Left renal cortex interstitium (tissue), 4 donors: ENCODE measurements around the gene CFAP77. TPM values are rescaled to one million over a fixed set of nuclear protein-coding genes. Genes with fewer than 3 reads are reported as not detected.

Experiments used
- DNase-seq, 4 donors: peaks; one replicate each; pipeline ENCODE4 v3.0.0-alpha.2; 2013; ENCODE audit warnings: low read depth in 4 of 4, low spot score in 2 of 4, missing footprints in 1 of 4
- polyA plus RNA-seq, 4 donors: library from polyadenylated mRNA; unstranded; fragments of 120-200 nt; gene quantifications; one replicate each; pipeline ENCODE4 v1.2.1, GENCODE V29; 2013; ENCODE audit not compliant: insufficient read length in 4 of 4

The CFAP77 gene
- polyA plus RNA-seq, 4 donors, result 0.68 to 1.6 (median 1.2) TPM

GRCh38 chr9:132590318-132591182, 180.5 kb downstream of the CFAP77 start:
- DNase-seq, result no peak

DNA sequence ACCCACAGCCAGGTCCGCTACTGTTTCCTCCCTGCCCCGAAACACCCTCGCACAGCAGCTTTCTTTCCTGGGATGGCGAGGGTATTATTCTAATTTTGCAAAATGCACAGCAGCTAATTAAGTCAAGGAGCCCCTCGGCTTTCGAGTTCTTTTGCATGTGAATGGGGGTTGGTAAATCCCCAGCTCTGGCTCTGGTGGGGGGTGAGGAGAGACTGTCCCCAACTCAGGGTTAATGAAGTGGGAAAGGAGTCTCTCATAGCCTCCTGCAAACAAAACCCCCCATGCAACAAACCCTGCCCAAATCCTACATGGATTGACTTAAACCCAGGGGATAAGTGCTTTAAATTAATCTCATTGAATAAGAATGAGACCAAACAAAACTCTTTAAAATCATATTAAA, 181.2 kb downstream of the CFAP77 start:
- DNase-seq, result no peak

GRCh38 chr9:132591751-132592314, 181.8 kb downstream of the CFAP77 start:
- no peak for DNase-seq

DNA sequence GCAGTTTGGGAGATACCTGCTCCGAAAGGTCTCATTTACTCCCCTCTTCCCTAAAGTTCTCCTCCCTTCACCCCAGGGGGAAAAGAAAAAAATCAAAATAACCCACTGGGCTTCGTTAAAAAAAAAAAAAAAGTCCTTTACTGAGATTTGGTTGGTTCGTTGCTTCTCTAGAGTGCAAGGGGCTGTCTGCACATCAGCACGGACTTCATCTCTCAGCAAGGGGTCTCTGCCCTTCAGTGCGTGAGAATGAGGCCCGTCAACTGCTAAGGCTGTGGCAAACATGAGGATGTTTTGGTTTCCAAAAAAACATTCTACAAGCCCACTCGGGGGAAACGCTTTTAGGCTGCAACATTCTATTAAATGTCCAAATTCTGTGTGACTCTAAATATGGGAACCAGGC, 182.4 kb downstream of the CFAP77 start:
- no peak for DNase-seq

DNA sequence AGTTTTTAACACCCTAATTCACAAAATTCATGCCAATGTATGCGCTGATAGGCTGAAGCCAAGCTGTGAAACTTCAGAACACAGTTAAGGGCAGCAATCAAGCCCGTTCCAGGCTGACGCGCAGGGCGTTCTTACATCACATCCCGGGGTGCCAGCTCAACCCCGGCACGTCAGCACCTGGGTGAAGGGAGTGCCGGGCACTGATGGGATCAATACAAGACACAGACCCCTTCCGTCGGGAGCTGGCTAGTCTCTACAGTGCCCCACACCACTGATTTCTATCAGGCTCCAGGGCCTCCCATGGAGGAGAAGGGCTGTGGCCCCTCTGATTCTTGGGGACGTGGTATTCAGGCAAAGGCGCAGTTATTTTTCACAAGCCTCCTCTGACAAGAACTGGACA, 184.4 kb downstream of the CFAP77 start:
- DNase-seq, result no peak

DNA sequence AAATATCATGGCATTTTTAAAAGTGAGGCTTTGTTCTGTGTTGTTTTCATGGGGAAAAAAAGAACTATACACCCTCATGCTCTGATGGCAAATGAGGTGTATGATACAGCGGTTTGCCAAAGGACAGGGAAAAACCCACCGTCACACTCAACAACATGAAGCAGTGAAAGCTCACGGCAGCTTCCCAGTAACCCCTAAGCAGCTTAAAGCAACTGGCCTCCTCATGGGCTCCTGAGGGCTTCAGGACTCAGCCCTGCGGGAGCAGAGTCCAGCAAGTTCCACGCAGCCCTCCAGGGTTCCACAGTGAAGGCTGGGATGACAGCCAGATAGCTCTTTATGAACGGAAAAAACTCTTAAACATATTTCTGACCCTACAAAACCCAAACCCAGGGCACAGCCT, 185.3 kb downstream of the CFAP77 start:
- no peak for DNase-seq

- no peak for DNase-seq
Observed at GRCh38 chr9:132596200-132596599, 186.2 kb downstream of the CFAP77 start.

DNA sequence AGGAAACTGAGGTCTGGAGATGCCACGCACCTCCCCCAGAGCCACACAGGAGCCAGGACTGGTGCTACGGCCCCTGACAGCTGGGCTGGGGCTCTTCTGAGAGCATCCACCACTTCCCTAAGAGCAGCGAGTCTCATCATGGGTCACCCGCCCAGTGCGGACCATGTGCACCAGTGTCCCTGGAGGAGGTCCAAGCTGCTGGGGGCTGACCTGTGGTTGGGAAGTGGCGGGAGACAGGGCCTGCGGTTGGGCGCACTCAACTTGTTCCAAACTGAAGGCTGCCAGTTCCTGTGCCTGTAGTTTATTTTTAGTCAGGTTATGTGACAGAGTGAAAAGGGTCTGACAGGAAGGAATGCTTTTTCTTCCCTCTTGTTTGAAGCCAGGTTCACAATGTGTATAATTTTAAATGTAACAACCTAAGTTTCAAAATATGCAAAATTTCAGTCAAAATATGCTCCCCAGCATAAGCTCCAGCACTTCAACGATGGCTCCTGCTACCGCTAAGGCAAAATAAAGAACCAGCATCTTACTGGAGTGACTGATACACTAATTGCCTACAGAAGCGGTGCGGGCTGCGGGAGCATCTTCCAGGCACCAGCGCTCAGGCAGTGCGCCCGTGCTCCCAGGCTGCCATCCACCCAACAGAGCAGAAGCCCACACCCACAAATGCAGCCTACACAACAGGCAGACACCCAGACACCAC, 187.2 kb downstream of the CFAP77 start:
- no peak for DNase-seq

- no peak for DNase-seq
Observed at GRCh38 chr9:132600326-132600984, 190.4 kb downstream of the CFAP77 start.

GRCh38 chr9:132602207-132602606, 192.2 kb downstream of the CFAP77 start:
- no peak for DNase-seq

DNA sequence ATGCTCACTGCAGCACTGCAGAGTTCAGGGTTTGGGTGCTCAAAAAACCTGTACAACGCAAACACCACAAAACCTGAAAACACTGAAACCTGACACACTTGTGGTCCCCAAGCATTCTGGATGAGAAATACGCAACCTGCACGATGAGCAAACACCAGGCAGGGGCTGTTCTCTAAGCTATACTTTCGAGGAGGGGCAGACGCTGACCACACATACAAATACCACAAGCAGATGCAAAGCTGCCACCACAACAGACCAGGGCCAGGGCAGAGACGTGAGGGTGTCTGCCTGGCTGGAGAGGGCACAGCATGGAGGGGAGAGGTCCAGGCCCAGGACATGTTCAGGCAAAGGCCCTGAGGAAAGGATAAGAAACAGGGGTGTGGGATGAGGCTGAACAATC, 195.4 kb downstream of the CFAP77 start:
- DNase-seq, result no peak

DNA sequence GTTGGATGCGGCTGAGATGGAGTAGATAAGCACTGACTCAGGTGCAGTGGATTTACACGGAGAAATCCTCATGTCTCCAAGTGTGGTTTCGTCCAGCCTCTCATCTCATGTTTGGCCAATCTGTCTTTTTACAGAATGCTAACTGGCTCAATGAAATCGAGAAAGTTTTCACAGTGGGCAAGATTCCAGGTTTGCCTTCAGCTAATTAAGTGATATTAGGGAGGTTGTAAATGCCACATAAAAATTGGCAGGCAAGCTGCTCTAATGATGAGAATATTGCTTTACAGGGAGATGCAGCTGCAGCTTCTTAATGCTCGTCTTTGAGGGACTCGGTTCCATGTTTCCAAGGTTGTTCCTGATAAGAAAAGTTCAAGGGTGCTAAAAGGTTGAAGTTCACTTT, 196.1 kb downstream of the CFAP77 start:
- no peak for DNase-seq

- no peak for DNase-seq
Observed at GRCh38 chr9:132609184-132609583, 199.2 kb downstream of the CFAP77 start.

- no peak for DNase-seq
Observed at GRCh38 chr9:132609829-132610228, 199.8 kb downstream of the CFAP77 start.

- no peak for DNase-seq
Observed at GRCh38 chr9:132610661-132611060, 200.7 kb downstream of the CFAP77 start.

DNA sequence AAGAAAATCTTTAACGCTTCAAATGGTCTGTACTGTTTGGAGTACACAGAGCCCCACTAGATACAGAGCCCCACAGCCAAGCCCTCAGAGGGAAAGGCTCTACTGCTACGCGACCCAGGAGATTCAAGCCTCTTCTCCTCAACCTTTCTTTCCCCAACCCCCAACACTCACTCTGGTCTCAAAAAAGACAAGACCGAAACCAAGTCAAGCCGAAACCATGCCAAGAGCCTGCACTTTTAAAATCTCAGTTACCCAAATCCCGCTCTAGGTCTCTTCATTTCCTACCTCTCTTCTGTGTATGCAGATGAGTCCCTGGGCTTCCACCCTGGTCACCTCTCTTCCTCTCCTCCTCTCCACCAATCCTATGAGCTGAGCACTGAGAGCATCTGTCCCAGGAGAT, 204.3 kb downstream of the CFAP77 start:
- no peak for DNase-seq

GRCh38 chr9:132615774-132616173, 205.8 kb downstream of the CFAP77 start:
- DNase-seq, result no peak

GRCh38 chr9:132616725-132617124, 206.7 kb downstream of the CFAP77 start:
- no peak for DNase-seq

DNA sequence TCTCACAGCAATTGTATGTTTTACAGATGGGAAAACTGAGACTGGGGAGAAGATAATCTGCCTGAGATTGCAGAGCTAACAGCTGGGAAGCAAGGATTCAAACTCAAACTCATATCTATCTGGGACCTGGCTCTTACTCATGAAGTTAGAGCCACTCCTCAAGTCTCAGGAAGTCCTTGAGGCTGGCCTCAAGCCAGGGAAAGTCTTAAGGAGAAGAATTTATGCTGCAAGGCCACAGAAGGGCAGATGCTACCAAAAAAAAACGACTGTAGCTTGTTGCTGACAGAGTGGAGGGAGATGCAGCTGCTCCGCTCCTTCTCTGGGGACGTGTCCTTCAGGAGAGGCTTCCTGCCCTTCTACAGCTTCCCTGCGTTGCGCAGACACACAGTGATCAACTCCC, 212.1 kb downstream of the CFAP77 start:
- peak in 2 of 4 donors; percentile 14 to 17 for DNase-seq
